HEK293T (cell line): ENCODE data around the gene HERC2.
"Not testable (repeated sequence)": the region's sequence is repeated elsewhere in the genome, so short reads cannot be mapped to it uniquely, and the experiment has no call there.

Experiments used
- CTCF ChIA-PET: fragments of 350-600 bp; formaldehyde crosslinking; extraction: SDS; loops from one replicate; lab custom pipeline; 2021; ENCODE audit warnings: antibody characterized with exemption, inconsistent platforms; lab: Yijun Ruan, JAX
- POLR2A ChIA-PET: fragments of 350-600 bp; formaldehyde crosslinking; extraction: SDS; loops from one replicate; lab custom pipeline; 2020; ENCODE audit warnings: antibody characterized with exemption, inconsistent platforms; lab: Yijun Ruan, JAX
- DNase-seq: peaks from one replicate; pipeline ENCODE4 v3.0.0; 2012; ENCODE audit warnings: mixed read lengths; ENCODE audit errors: extremely low spot score
- ARNT ChIP-seq: fragments of 450-650 bp; IDR thresholded peaks from 2 replicates; pipeline ENCODE4 v1.6.1; 2017; ENCODE audit warnings: mild to moderate bottlenecking
- BHLHE40 ChIP-seq: fragments of 450-650 bp; IDR thresholded peaks from 2 replicates; pipeline ENCODE4 v1.6.1; 2016; ENCODE audit warnings: mild to moderate bottlenecking, moderate library complexity, borderline replicate concordance
- CTBP1 ChIP-seq: fragments of 450-650 bp; IDR thresholded peaks from 2 replicates; pipeline ENCODE4 v1.6.1; 2016; ENCODE audit warnings: borderline replicate concordance
- ELF4 ChIP-seq: fragments of 450-650 bp; IDR thresholded peaks from 2 replicates; pipeline ENCODE4 v1.6.1; 2017; ENCODE audit warnings: antibody characterized with exemption
- FOXA1 ChIP-seq: fragments of 450-650 bp; IDR thresholded peaks from 2 replicates; pipeline ENCODE4 v1.6.1; 2016; ENCODE audit warnings: mild to moderate bottlenecking
- FOXK2 ChIP-seq: fragments of 450-650 bp; IDR thresholded peaks from 2 replicates; pipeline ENCODE4 v1.6.1; 2016; ENCODE audit warnings: mild to moderate bottlenecking
- FOXM1 ChIP-seq: fragments of 450-650 bp; IDR thresholded peaks from 2 replicates; pipeline ENCODE4 v1.6.1; 2017; ENCODE audit warnings: mild to moderate bottlenecking, borderline replicate concordance
- HDGF ChIP-seq: fragments of 450-650 bp; IDR thresholded peaks from 2 replicates; pipeline ENCODE4 v1.6.1; 2017; ENCODE audit warnings: antibody characterized with exemption, borderline replicate concordance
- L3MBTL2 ChIP-seq: fragments of 450-650 bp; conservative IDR thresholded peaks from 2 replicates; pipeline ENCODE4 v1.6.1; 2016; ENCODE audit warnings: mild to moderate bottlenecking
- LEF1 ChIP-seq: fragments of 450-650 bp; IDR thresholded peaks from 2 replicates; pipeline ENCODE4 v1.6.1; 2017; ENCODE audit warnings: mild to moderate bottlenecking, borderline replicate concordance
- NFRKB ChIP-seq: fragments of 450-650 bp; IDR thresholded peaks from 2 replicates; pipeline ENCODE4 v1.6.1; 2016; ENCODE audit warnings: mild to moderate bottlenecking, moderate library complexity
- PKNOX1 ChIP-seq: fragments of 450-650 bp; IDR thresholded peaks from 2 replicates; pipeline ENCODE4 v1.6.1; 2016
- SP1 ChIP-seq: fragments of 450-650 bp; IDR thresholded peaks from 2 replicates; pipeline ENCODE4 v1.6.1; 2017
- SUZ12 ChIP-seq: fragments of 450-650 bp; IDR thresholded peaks from 2 replicates; pipeline ENCODE4 v1.6.1; 2016; ENCODE audit warnings: mild to moderate bottlenecking
- TARDBP ChIP-seq: fragments of 450-650 bp; IDR thresholded peaks from 2 replicates; pipeline ENCODE4 v1.6.1; 2016
- ZNF384 ChIP-seq: fragments of 450-650 bp; IDR thresholded peaks from 2 replicates; pipeline ENCODE4 v1.6.1; 2016

The HERC2 gene

GRCh38 chr15:28289694-28290463 is 32.1 kb downstream of the HERC2 start:
- no peak for TF ChIP-seq FOXK2
- no peak for TF ChIP-seq LEF1
- no peak for TF ChIP-seq L3MBTL2
- no peak for TF ChIP-seq ZNF384
- no peak for TF ChIP-seq BHLHE40
- TF ChIP-seq NFRKB: no peak
- TF ChIP-seq SUZ12: no peak
- no peak for TF ChIP-seq PKNOX1
- TF ChIP-seq FOXA1: no peak
- no peak for TF ChIP-seq ELF4
- TF ChIP-seq SP1: no peak
- no peak for TF ChIP-seq HDGF
- TF ChIP-seq FOXM1: no peak
- TF ChIP-seq ARNT: no peak
- CTCF ChIA-PET: no interaction called here
- DNase-seq: no peak
- POLR2A ChIA-PET: no interaction called here

DNA sequence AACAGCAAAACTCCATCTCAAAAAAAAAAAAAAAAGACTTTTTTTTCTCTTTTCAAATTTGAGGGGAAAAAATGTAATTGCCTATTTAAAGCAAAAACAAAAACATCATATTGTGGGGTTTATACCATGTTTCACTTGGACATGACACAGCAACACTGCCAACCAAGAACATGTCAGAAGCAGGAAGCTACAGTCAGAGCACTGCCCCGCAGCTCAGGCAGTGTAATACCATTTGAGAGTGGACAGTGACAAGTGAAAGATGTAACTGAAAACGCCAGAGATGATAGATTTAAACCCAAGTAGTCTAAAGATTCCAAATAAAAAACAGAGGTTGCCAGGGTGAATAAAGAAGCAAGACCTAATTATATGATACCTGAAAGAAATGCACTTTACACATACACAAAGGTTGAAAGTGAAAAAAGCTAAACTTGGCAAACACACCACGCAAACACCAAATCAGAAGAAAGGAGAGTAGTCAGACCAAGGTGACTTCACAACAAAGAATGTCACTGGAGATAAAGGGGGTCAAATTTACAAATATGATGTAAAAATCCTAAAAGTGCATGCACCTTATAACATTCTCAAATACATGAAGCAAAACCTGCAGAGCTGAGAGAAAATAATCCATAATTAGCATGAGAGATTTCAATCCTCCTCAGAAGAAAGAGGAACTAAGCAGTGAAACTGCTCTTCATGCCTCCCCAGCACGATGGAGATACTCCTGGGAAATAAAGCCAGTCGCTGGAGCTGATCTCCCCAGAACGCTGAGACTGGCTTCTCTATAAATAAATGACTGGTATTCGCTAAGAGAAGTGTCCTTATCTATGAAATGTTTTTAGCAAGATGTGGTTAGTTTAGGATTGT is 32.9 kb downstream of the HERC2 start:
- CTCF ChIA-PET, POLR2A ChIA-PET, DNase-seq: not testable (repeated sequence)

DNA sequence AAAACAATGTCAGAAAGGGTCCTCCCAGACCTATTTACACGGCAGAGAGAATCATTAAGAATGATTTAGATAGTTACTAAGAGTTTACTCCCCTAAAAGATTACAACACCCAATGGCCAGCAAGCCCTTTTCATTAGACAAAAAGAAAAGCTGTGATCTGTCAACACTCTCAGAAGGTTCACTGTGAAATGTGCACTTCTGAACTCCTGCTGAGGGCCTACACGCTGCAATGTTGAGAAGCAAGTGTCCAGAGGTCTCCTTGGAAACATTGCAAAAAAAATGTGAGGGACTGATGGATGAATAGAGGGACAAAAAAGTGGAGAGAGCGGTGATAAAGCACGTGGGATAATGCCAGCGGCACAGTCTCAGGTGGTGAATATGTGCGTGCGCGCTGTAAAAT is 35.3 kb downstream of the HERC2 start:
- DNase-seq, POLR2A ChIA-PET, CTCF ChIA-PET: not testable (repeated sequence)

DNA sequence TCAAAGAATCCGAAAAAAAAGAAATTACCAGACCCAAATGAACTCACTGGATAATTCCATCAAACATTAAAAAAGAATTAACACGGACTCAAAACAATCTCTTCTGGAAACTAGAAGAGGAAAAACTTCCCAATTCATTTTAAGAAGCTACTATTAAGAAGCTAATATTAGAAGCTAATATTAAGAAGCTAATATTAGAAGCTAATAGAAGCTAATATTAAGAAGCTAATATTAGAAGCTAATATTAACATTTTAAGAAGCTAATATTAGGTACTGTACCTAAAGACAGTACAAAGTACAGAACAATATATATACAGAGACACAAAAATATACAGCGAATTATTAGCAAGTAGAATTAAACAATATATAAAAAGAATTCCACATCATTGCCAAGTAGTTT is 35.9 kb downstream of the HERC2 start:
- DNase-seq: no peak
- ChIA-PET CTCF (no interaction called here), POLR2A (no interaction called here)
- TF ChIP-seq HDGF (no peak), TARDBP (no peak), FOXA1 (no peak), ELF4 (no peak), CTBP1 (no peak), PKNOX1 (no peak), ARNT (no peak), FOXK2 (no peak), ZNF384 (no peak), SP1 (no peak), LEF1 (no peak), FOXM1 (no peak), BHLHE40 (no peak), NFRKB (no peak), L3MBTL2 (no peak), SUZ12 (no peak)

DNA sequence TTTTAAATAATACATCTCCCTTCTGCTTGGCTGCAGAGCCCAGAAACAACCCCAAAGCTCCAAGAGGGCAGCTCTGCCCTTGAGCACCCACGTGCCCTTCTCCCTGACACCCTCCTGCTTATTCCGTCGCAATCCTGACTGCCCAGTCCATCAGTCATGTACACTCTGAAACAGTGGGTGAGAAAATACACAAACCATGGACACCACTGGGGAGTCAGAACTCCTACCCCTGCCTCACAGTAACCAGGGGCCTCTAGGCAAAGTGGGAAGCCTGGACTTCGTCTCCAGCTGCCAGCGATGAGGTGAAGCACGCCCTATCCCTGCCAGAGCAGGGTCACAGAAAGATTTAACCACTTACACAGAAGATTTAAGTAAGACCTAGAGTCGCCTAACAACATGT is 40.1 kb downstream of the HERC2 start:
- TF ChIP-seq CTBP1 (no peak), PKNOX1 (no peak), ARNT (no peak), ELF4 (no peak), SP1 (no peak), L3MBTL2 (no peak), FOXM1 (no peak), SUZ12 (no peak), LEF1 (no peak), ZNF384 (no peak), HDGF (no peak), BHLHE40 (no peak), FOXA1 (no peak), NFRKB (no peak), TARDBP (no peak)
- DNase-seq: no peak
- POLR2A ChIA-PET: no interaction called here
- CTCF ChIA-PET: no interaction called here

DNA sequence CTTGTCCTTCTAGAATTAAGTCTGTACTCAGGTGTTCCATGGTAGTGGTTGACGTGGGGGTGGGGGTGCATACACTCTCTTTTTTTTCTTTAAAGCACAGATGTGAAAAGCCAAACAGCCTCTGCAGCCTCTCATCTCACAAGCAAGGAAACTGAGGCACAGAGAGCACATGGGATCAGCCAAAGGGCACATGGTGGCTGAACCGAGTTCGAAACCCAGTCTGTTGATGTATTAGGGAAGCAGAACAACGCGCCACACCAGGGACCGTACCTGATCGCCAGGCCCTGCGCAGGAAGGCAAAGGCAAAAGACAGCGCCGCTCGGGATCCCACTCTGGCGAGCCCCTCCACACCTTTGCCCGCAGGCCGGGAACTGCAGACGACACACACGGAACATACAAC is 47.3 kb downstream of the HERC2 start:
- CTCF ChIA-PET: no interaction called here
- POLR2A ChIA-PET: no interaction called here
- no peak for TF ChIP-seq TARDBP
- TF ChIP-seq BHLHE40: no peak
- no peak for TF ChIP-seq ARNT
- DNase-seq: no peak
